Calu3 (cell line): ENCODE results near the gene AP5S1. TPM values are rescaled to one million over a fixed set of nuclear protein-coding genes. Genes with fewer than 3 reads are reported as not detected.
A peak's percentile ranks its signal among the peaks of the same experiment; 100 is the strongest.

Experiments used
- BruUV-seq: library from RNA; stranded (reverse); fragments of 400-500 nt; replicated peaks from 2 replicates; lab custom pipeline; 2021; lab: Mats Ljungman, UMichigan
- CTCF ChIA-PET: fragments of 300-600 bp; sonication (Branson Sonifier 250); formaldehyde crosslinking; loops from one replicate; lab custom pipeline; 2022; ENCODE audit warnings: antibody characterized with exemption; lab: Charles Lee
- DNase-seq: peaks from one replicate; pipeline ENCODE4 v3.0.0; 2022
- H3K27ac Mint-ChIP-seq: one replicate; pipeline ENCODE4 v1.8.0; 2022; ENCODE audit warnings: mixed read lengths; ENCODE audit not compliant: unreplicated experiment
- H3K27me3 Mint-ChIP-seq: one replicate; pipeline ENCODE4 v1.8.0; 2022; ENCODE audit warnings: mixed read lengths; ENCODE audit not compliant: unreplicated experiment
- H3K36me3 Mint-ChIP-seq: one replicate; pipeline ENCODE4 v1.8.0; 2022; ENCODE audit warnings: mild to moderate bottlenecking, moderate library complexity, mixed read lengths; ENCODE audit not compliant: insufficient read depth, unreplicated experiment
- H3K4me1 Mint-ChIP-seq: one replicate; pipeline ENCODE4 v1.8.0; 2022; ENCODE audit warnings: mild to moderate bottlenecking, low read depth, mixed read lengths; ENCODE audit not compliant: unreplicated experiment
- H3K4me3 Mint-ChIP-seq: one replicate; pipeline ENCODE4 v1.8.0; 2022; ENCODE audit warnings: mild to moderate bottlenecking, low read depth, moderate library complexity, mixed read lengths; ENCODE audit not compliant: unreplicated experiment
- H3K9me3 Mint-ChIP-seq: one replicate; pipeline ENCODE4 v1.8.0; 2022; ENCODE audit warnings: low read depth, mixed read lengths; ENCODE audit not compliant: unreplicated experiment
- CTCF ChIP-seq: fragments of 200-600 bp; IDR thresholded peaks from one replicate; pipeline ENCODE4 v1.8.0; 2022; ENCODE audit warnings: antibody characterized with exemption; ENCODE audit not compliant: unreplicated experiment
- intact Hi-C: fragments of 100-400 bp; cut with micrococcal nuclease; formaldehyde crosslinking; loops from one replicate; pipeline ENCODE4 v1.10.0; 2022; ENCODE audit not compliant: unreplicated experiment
- total RNA-seq: library from RNA; stranded (reverse); gene quantifications from 2 replicates; pipeline ENCODE4 v1.2.3, GENCODE V29; 2022

Gene AP5S1
- total RNA-seq, 1 experiment from 2014 or later, result 9.5 TPM

- H3K27ac Mint-ChIP-seq, result peak overlapping the region; percentile 92
- H3K4me1 Mint-ChIP-seq, result peaks cover 14% of the 10 kb centered on the region
- no peaks in the 10 kb centered on the region for H3K9me3 Mint-ChIP-seq
- BruUV-seq, result TSS peak; percentile 74
- CTCF ChIA-PET, result interaction anchor here (0.6 to 4.0 kb wide), 4 partner anchors 34 to 145 kb away, joined by 3 to 25 read pairs (median 4); partner anchors contain the start of genes ADISSP, CENPB and SPEF1
- no peak for TF ChIP-seq CTCF
- intact Hi-C loops, result loop anchor here (2.0 kb wide), 1 partner anchor 34 kb away; the partner anchor contains the start of gene CENPB
- peaks cover 26% of the 10 kb centered on the region for H3K36me3 Mint-ChIP-seq
- peak overlapping the region; percentile 81 for H3K4me3 Mint-ChIP-seq
- no peak for DNase-seq
- H3K27me3 Mint-ChIP-seq, result no peaks in the 10 kb centered on the region
Measured at GRCh38 chr20:3820901-3821727, 767 bp downstream of the AP5S1 start.

GRCh38 chr20:3821996-3822395 is 1.6 kb downstream of the AP5S1 start:
- CTCF ChIA-PET, result no interaction called here
- intact Hi-C loops, result loop anchor here (2.0 kb wide), 1 partner anchor 35 kb away; the partner anchor contains the start of gene CENPB
- TF ChIP-seq CTCF, result no peak
- Mint-ChIP-seq H3K4me3 (peak overlapping the region; percentile 81), H3K36me3 (peaks cover 26% of the 10 kb centered on the region), H3K9me3 (no peaks in the 10 kb centered on the region), H3K27ac (peak overlapping the region; percentile 61), H3K4me1 (peaks cover 14% of the 10 kb centered on the region), H3K27me3 (no peaks in the 10 kb centered on the region)
- no peak for DNase-seq
- no TSS peak for BruUV-seq

GRCh38 chr20:3823881-3824280 is 3.5 kb downstream of the AP5S1 start:
- intact Hi-C loops, result no loop called here
- no peaks in the 10 kb centered on the region for H3K9me3 Mint-ChIP-seq
- peaks cover 12% of the 10 kb centered on the region for H3K4me1 Mint-ChIP-seq
- TF ChIP-seq CTCF, result no peak
- no peak overlapping the region for H3K4me3 Mint-ChIP-seq
- DNase-seq, result no peak
- H3K27me3 Mint-ChIP-seq, result no peaks in the 10 kb centered on the region
- CTCF ChIA-PET, result no interaction called here
- no TSS peak for BruUV-seq
- no peak overlapping the region for H3K27ac Mint-ChIP-seq
- peaks cover 25% of the 10 kb centered on the region for H3K36me3 Mint-ChIP-seq

- CTCF ChIA-PET, result no interaction called here
- no peaks in the 10 kb centered on the region for H3K9me3 Mint-ChIP-seq
- H3K36me3 Mint-ChIP-seq, result peaks cover 17% of the 10 kb centered on the region
- H3K27ac Mint-ChIP-seq, result no peak overlapping the region
- peaks cover 9% of the 10 kb centered on the region for H3K4me1 Mint-ChIP-seq
- DNase-seq, result no peak
- TF ChIP-seq CTCF, result no peak
- intact Hi-C loops, result no loop called here
- no TSS peak for BruUV-seq
- no peak overlapping the region for H3K4me3 Mint-ChIP-seq
- H3K27me3 Mint-ChIP-seq, result no peaks in the 10 kb centered on the region
Measured at GRCh38 chr20:3825526-3825925, 5.2 kb downstream of the AP5S1 start.
